GM13976 (cell line): ENCODE measurements around the gene URB1.
A peak's percentile ranks its signal among the peaks of the same experiment; 100 is the strongest.

ENCODE experiments used
- DNase-seq: peaks from one replicate; pipeline ENCODE4 v3.0.0; 2012; ENCODE audit warnings: low spot score
- in situ Hi-C: fragments of 300-500 bp; cut with MboI; formaldehyde crosslinking; loops from one replicate; pipeline ENCODE4 v1.12.0; 2022; ENCODE audit warnings: low sequenced_read_pairs, mixed read lengths, inconsistent platforms; ENCODE audit not compliant: unreplicated experiment
- TF ChIP-seq, protein P1 (sequence below): IDR thresholded peaks from 2 replicates; pipeline ENCODE4 v1.5.1; 2012; ENCODE audit warnings: borderline replicate concordance, mild to moderate bottlenecking; ENCODE audit not compliant: insufficient read depth; ENCODE audit errors: extremely low read depth, missing control alignments, control extremely low read depth

Gene URB1

DNA sequence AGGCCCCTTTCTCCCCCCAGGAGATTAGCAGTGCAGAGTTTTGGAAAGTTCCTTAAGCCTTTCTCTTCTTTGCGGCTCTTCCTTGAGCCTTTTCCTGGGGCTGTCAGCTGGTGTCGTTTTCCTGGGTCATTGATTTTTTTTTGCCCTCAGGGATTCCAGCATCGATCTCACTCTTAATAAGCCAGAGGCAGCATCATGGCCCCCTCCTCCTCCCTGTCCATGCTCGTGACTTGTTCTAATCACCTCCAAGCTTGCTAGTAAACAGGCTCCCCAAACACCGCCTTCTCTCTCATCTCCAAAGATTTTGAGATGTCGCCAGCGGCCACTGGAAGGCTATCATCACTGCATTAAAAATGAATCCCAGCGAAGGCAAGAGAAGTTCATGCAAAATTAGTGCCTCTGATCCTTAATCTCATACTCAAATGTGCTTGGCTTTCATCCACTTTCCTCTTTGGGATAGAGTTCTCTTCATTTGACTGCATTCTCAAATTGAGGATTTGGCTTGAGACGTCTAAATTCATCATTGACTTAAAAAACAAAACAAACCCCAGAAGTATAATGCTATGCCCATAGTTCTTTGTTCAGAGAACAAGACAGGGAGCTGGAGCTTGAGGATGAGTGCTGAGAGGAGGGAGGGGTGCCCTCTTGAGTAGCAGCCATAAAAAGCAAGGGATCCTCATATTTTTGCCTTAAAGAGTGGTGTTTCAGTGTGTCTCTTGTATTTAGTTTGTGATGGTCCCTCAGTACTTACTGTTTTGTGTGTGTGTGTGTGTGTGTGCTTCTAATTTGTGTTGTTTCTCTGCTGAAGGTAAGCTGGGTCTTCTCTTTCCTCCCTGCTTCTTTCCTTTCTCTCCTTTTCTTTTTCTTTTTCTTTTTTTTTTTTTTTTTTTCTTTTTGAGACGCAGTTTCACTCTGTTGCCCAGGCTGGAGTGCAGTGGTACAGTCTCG lies 22.9 kb upstream of the URB1 start:
- in situ Hi-C loops: no loop called here
- no peak for DNase-seq
- TF ChIP-seq, protein P1, sequence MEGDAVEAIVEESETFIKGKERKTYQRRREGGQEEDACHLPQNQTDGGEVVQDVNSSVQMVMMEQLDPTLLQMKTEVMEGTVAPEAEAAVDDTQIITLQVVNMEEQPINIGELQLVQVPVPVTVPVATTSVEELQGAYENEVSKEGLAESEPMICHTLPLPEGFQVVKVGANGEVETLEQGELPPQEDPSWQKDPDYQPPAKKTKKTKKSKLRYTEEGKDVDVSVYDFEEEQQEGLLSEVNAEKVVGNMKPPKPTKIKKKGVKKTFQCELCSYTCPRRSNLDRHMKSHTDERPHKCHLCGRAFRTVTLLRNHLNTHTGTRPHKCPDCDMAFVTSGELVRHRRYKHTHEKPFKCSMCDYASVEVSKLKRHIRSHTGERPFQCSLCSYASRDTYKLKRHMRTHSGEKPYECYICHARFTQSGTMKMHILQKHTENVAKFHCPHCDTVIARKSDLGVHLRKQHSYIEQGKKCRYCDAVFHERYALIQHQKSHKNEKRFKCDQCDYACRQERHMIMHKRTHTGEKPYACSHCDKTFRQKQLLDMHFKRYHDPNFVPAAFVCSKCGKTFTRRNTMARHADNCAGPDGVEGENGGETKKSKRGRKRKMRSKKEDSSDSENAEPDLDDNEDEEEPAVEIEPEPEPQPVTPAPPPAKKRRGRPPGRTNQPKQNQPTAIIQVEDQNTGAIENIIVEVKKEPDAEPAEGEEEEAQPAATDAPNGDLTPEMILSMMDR: no peak

DNA sequence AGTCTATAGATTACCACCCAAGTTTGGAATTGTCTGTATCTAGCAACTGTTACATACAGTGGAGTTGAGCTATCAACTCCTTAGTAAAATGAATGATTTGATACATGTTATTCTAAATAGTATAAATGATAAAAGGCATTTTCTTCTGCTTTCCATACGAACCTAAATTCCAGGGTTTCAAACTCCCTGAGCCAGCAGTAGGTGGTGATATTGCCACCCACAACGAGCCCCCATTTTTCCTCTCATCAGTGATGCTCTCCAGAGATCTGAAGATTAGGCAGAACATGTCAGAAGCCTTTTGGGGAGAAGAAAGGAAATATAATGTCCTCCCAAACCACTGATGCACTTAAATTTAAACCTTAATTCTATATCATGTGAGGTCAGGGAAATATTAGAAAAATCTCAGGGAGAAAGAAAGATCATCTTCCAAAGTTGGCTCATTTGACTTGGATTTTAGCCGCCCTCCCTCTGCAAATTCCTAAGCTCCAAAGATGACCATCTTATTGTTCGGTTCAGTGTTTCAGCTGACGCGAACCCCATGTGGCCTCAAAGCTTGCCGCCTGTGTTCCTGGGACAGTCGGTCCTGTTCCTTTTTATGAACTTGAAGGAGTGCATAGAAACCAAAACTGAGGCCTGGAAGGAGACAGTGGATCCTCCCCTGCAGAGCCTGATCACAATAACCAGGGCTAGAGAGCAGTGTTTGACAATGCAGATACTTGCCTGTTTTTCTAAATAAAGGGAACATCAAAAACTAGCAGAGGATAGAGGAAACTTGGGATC lies 22.0 kb upstream of the URB1 start:
- no peak for DNase-seq
- in situ Hi-C loops: no loop called here
- TF ChIP-seq, protein P1: no peak

DNA sequence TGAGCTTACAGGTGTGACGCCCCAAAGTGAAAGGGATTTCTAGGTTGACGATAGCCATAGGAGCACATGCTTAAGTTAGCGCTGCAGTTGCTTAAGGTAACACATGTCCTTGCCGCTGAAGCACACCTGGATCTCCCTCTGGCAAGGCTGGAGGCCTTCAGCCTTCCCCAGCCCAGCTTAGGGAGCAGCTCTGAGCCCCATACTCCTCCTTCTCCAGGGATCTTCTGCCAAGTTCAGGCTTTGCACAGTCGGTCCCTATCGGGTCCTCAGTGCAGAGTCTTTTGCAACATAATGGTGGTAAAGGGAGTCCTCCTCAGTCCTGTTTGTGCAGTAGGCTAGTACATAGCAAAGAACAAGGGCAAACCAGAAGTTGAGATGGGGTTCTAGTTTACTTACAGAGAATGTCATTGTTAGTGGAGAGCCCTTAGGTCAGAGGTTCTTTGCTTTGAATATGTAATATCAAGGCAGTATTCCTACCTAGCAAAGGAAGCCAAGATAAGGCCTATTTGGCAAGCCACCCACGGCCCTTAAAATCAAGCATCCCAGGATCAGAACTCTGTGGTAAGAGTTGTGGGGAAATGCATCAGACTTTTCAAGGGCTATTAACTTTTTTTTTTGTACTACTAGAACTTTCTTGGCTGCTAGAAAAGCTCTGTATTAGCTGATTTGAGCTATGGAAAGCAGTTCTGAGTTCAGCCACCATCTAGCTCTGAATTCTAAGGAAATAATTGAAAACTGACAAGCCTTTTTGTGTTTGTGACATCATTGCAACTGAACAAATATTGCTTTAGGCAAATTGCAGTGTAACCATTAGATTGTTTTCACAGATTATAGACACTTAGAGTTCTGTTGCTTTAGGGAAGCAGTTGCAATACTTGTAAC lies 21.1 kb upstream of the URB1 start:
- DNase-seq: no peak
- TF ChIP-seq, protein P1: no peak
- in situ Hi-C loops: no loop called here

DNA sequence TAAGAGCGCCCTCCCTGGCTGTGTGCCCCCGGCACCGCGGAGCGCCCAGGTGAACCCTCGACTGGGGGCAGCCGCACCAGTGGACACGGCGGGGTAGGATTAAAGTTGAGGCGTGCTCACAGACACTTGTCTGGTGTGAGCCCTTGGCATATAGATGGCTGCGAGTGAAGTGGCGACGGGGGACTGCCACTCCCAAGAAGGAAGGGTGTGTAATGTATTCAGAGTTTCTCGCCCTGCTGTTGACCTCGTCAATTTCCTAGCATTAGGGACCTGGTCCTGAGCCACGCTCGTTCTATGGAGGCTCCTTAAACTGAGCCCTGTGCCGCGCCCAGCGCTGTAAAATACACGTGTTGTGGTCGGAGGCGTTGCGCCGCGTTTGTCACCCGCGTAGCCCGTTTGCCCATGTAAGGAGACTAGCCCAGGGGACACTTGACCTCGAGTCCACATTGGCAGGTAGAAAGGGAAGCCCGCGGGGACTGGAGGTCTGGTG lies 20.2 kb upstream of the URB1 start:
- in situ Hi-C loops: no loop called here

DNA sequence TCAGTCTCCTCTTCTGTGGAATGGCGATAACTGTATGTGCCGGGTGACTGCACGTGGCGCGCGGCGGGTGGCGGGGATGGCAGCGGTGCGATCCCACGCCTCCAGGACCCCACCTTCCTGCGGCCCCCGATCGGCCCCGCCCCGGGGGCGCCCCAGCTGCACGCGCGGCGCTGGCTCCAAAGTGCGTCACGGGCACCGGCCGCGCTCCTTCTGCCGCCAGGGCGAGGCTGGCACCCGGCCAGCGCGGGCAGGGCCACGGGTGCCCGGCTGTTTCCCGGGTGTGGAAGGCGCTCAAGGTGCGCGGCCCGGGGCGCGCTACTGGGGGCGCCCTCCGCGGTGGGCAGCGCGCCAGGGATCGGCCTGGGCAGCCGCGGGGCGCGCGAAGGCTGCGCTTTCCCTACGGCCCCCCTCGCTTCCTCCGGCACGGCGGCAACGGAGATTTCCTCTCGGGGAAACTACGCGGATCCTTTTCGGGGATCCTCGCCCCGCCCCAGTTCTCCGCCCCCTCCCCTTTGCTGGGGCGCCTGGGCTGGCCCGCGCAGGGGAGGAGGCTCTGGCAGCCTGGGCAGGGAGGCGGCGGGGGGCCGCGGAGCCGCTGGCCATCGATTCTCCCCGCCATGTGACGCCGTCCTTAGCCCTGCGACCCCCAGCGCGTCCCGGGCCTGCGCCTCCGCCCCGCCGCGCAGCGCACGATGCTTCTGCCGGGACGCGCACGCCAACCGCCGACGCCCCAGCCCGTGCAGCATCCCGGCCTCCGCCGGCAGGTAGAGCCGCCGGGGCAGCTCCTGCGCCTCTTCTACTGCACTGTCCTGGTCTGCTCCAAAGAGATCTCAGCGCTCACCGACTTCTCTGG lies 19.6 kb upstream of the URB1 start, which contains the start of gene EVA1C:
Gene EVA1C (plus strand): TSS at position 545 of the 853 bp plus-strand sequence. CDS start 148 bp downstream, at position 693.
- in situ Hi-C loops: no loop called here
- peak; percentile 33 for DNase-seq
- TF ChIP-seq, protein P1: no peak

More for the DNA sequence above, 20.2 kb upstream of the URB1 start:
- TF ChIP-seq, protein P1: no peak
- no peak for DNase-seq
